Measurements from ENCODE around the gene RAC3. TPM values are rescaled to one million over a fixed set of nuclear protein-coding genes. Genes with fewer than 3 reads are reported as not detected.

Gene RAC3
- polyA plus RNA-seq, 1 donor (not counting 4 experiments of a cell fraction or from before 2014, with no cell fraction given): 12.3 TPM

DNA sequence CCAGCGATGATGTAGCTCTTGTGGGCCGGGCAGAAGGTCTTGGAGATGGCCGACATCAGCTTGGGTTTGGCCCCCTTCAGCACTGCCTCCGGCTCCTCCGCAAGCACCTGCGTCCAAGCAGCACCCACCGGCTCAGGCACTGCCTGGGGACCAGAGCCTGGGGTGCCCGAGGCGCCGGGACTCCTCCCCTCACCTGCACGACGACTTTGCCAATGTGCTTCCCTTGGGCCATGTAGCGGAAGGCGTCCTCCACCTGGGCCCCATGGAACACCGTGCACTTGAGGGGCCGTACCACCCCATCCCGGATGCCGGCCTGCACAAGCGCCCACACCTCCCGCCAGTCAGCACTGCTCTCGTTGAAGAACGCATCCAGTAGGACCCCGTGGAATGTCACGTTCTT lies 51.5 kb downstream of the RAC3 start:
- Histone ChIP-seq H3K9me1 (ENCODE audit: control insufficient read depth, extremely low read depth, insufficient read depth, low read length) (no peaks in the 10 kb centered on the region), H3K4me1 (ENCODE audit: control insufficient read depth, extremely low read depth, insufficient read depth, low read length) (no peaks in the 10 kb centered on the region), H3K4me2 (ENCODE audit: control insufficient read depth, extremely low read depth, insufficient read depth, low read depth, low read length) (no peak overlapping the region), H3K36me3 (ENCODE audit: control insufficient read depth in 2 of 2, extremely low read depth in 1 of 2, insufficient read depth in 2 of 2, low read length in 2 of 2) (peaks cover 65 to 67% of the 10 kb centered on the region in 2 experiments), H4K20me1 (ENCODE audit: control insufficient read depth, extremely low read depth, insufficient read depth, low read length) (peaks cover 27% of the 10 kb centered on the region), H3K4me3 (ENCODE audit: control insufficient read depth in 2 of 3, extremely low read depth in 1 of 3, insufficient read depth in 2 of 3, low read depth in 1 of 3, low read length in 3 of 3) (no peak overlapping the region), H3K27ac (ENCODE audit: control insufficient read depth, insufficient read depth, low read length) (no peak overlapping the region), H3K79me2 (ENCODE audit: control insufficient read depth, insufficient read depth, low read length) (peaks cover 16% of the 10 kb centered on the region), H3K9ac (ENCODE audit: control insufficient read depth, extremely low read depth, insufficient read depth, low read length) (no peak overlapping the region), H2AFZ (ENCODE audit: control insufficient read depth, low read length) (no peak overlapping the region), H3K27me3 (ENCODE audit: control insufficient read depth, extremely low read depth, insufficient read depth, low read length) (no peaks in the 10 kb centered on the region), H3K9me3 (ENCODE audit: control insufficient read depth, low read depth, low read length) (no peaks in the 10 kb centered on the region)
- no peak for TF ChIP-seq EZH2 (IDR thresholded peaks at IDR 0.05; ENCODE audit: low read length)
- TF ChIP-seq, protein P1, sequence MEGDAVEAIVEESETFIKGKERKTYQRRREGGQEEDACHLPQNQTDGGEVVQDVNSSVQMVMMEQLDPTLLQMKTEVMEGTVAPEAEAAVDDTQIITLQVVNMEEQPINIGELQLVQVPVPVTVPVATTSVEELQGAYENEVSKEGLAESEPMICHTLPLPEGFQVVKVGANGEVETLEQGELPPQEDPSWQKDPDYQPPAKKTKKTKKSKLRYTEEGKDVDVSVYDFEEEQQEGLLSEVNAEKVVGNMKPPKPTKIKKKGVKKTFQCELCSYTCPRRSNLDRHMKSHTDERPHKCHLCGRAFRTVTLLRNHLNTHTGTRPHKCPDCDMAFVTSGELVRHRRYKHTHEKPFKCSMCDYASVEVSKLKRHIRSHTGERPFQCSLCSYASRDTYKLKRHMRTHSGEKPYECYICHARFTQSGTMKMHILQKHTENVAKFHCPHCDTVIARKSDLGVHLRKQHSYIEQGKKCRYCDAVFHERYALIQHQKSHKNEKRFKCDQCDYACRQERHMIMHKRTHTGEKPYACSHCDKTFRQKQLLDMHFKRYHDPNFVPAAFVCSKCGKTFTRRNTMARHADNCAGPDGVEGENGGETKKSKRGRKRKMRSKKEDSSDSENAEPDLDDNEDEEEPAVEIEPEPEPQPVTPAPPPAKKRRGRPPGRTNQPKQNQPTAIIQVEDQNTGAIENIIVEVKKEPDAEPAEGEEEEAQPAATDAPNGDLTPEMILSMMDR (optimal IDR thresholded peaks at IDR 0.05 in 1 of 3, IDR thresholded peaks at IDR 0.05 in 1 of 3, conservative IDR thresholded peaks at IDR 0.05 in 1 of 3; ENCODE audit: extremely low read depth in 1 of 3, insufficient read depth in 2 of 3, low read length in 3 of 3): no peak
- FAIRE-seq (no peak), DNase-seq (ENCODE audit: low read depth, low spot score) (no peak)
- dilution Hi-C loops (cut with MboI; ENCODE audit: extremely low pct_ligation_motif_present, low sequenced_read_pairs): no loop called here

Other genes with a start within 250 kb of the RAC3 start
- not detected in 3 replicates for gene GCGR, start 227.5 kb upstream of the RAC3 start, polyA plus RNA-seq
- 17.7 to 29.1 TPM (median 24.4 TPM) in 3 replicates for gene MCRIP1, start 198.4 kb upstream of the RAC3 start, polyA plus RNA-seq
- gene PPP1R27, start 196.6 kb upstream of the RAC3 start, polyA plus RNA-seq: 0.12 to 0.99 TPM in 2 of 3 replicates, not detected in the other
- gene P4HB, start 171.1 kb upstream of the RAC3 start, polyA plus RNA-seq: 75.2 to 149 TPM (median 110 TPM) in 3 replicates
- 51.7 to 280 TPM (median 65.7 TPM) in 3 replicates for gene ARHGDIA, start 160.3 kb upstream of the RAC3 start, polyA plus RNA-seq
- 49.6 to 84.5 TPM (median 68.3 TPM) in 3 replicates for gene ALYREF, start 140.1 kb upstream of the RAC3 start, polyA plus RNA-seq
- gene ANAPC11, start 140.0 kb upstream of the RAC3 start, polyA plus RNA-seq: 195 to 269 TPM (median 230 TPM) in 3 replicates
- 0.07 TPM in 1 of 3 replicates, not detected in the others for gene NPB, start 129.4 kb upstream of the RAC3 start, polyA plus RNA-seq
- 38.1 to 47.6 TPM (median 45.8 TPM) in 3 replicates for gene PCYT2, start 120.3 kb upstream of the RAC3 start, polyA plus RNA-seq
- gene SIRT7, start 113.5 kb upstream of the RAC3 start, polyA plus RNA-seq: 6.9 to 11.9 TPM (median 7.4 TPM) in 3 replicates
- gene MAFG, start 103.9 kb upstream of the RAC3 start, polyA plus RNA-seq: 8.3 to 12.1 TPM (median 9.4 TPM) in 3 replicates
- gene PYCR1, start 94.4 kb upstream of the RAC3 start, polyA plus RNA-seq: 22.2 to 27.9 TPM (median 27.9 TPM) in 3 replicates
- not detected in 3 replicates for gene MYADML2, start 84.4 kb upstream of the RAC3 start, polyA plus RNA-seq
- not detected in 3 replicates for gene NOTUM, start 70.5 kb upstream of the RAC3 start, polyA plus RNA-seq
- 5.2 to 8.3 TPM (median 6.7 TPM) in 3 replicates for gene ASPSCR1, start 54.0 kb upstream of the RAC3 start, polyA plus RNA-seq
- 38.3 to 52.0 TPM (median 48.2 TPM) in 3 replicates for gene CENPX, start 8.8 kb upstream of the RAC3 start, polyA plus RNA-seq
- 2.5 to 3.6 TPM (median 2.9 TPM) in 3 replicates for gene LRRC45, start 8.4 kb upstream of the RAC3 start, polyA plus RNA-seq
- gene DCXR, start 6.0 kb downstream of the RAC3 start, polyA plus RNA-seq: 45.4 to 73.6 TPM (median 64.0 TPM) in 3 replicates
- 10.2 to 25.3 TPM (median 13.6 TPM) in 3 replicates for gene RFNG, start 20.1 kb downstream of the RAC3 start, polyA plus RNA-seq
- 60.4 to 99.3 TPM (median 81.7 TPM) in 3 replicates for gene GPS1, start 20.2 kb downstream of the RAC3 start, polyA plus RNA-seq
- 49.1 to 68.3 TPM (median 52.0 TPM) in 3 replicates for gene DUS1L, start 34.1 kb downstream of the RAC3 start, polyA plus RNA-seq
- 44.7 to 137 TPM (median 55.7 TPM) in 3 replicates for gene FASN, start 66.6 kb downstream of the RAC3 start, polyA plus RNA-seq
- 14.0 to 24.8 TPM (median 19.2 TPM) in 3 replicates for gene CCDC57, start 181.2 kb downstream of the RAC3 start, polyA plus RNA-seq
- gene SLC16A3, start 197.4 kb downstream of the RAC3 start, polyA plus RNA-seq: 35.7 to 112 TPM (median 40.7 TPM) in 3 replicates
- gene CSNK1D, start 242.0 kb downstream of the RAC3 start, polyA plus RNA-seq: 61.8 to 173 TPM (median 86.0 TPM) in 3 replicates